DMS53 (cell line): ENCODE measurements around the gene NR2F2.
A peak's percentile ranks its signal among the peaks of the same experiment; 100 is the strongest.

ENCODE experiments used
- DNase-seq: peaks from one replicate; lab custom pipeline; 2025; lab: John Stamatoyannopoulos, UW

The NR2F2 gene

GRCh38 chr15:96330450-96331143 lies at the start of gene NR2F2:
TSS of gene NR2F2 (plus strand) at chr15:96330700. CDS start at chr15:96332106, 1,406 bp downstream.
- DNase-seq = peak; percentile 45

GRCh38 chr15:96285305-96285704 lies 45.2 kb upstream of the NR2F2 start:
- DNase-seq = no peak

- no peak for DNase-seq
Measured at GRCh38 chr15:96285729-96286254, 44.7 kb upstream of the NR2F2 start.

- DNase-seq = no peak
Measured at GRCh38 chr15:96290679-96291078, 39.8 kb upstream of the NR2F2 start.

- no peak for DNase-seq
Measured at GRCh38 chr15:96292635-96293034, 37.9 kb upstream of the NR2F2 start.

- no peak for DNase-seq
Measured at GRCh38 chr15:96293441-96293840, 37.1 kb upstream of the NR2F2 start.

- no peak for DNase-seq
Measured at GRCh38 chr15:96294766-96295165, 35.7 kb upstream of the NR2F2 start.

- no peak for DNase-seq
Measured at GRCh38 chr15:96296264-96296663, 34.2 kb upstream of the NR2F2 start.

GRCh38 chr15:96297783-96298182 lies 32.7 kb upstream of the NR2F2 start:
- DNase-seq = no peak

- no peak for DNase-seq
Measured at GRCh38 chr15:96298217-96298616, 32.3 kb upstream of the NR2F2 start.

- DNase-seq = no peak
Measured at GRCh38 chr15:96300836-96301235, 29.7 kb upstream of the NR2F2 start.

- no peak for DNase-seq
Measured at GRCh38 chr15:96303503-96304056, 26.9 kb upstream of the NR2F2 start.

GRCh38 chr15:96304839-96305238 lies 25.7 kb upstream of the NR2F2 start:
- DNase-seq = no peak

- DNase-seq = no peak
Measured at GRCh38 chr15:96306321-96306720, 24.2 kb upstream of the NR2F2 start.

- no peak for DNase-seq
Measured at GRCh38 chr15:96307856-96308394, 22.6 kb upstream of the NR2F2 start.

GRCh38 chr15:96309143-96309660 lies 21.3 kb upstream of the NR2F2 start:
- DNase-seq = no peak

GRCh38 chr15:96311256-96311955 lies 19.1 kb upstream of the NR2F2 start:
- DNase-seq = no peak

GRCh38 chr15:96311956-96312294 lies 18.6 kb upstream of the NR2F2 start:
- no peak for DNase-seq

- DNase-seq = no peak
Measured at GRCh38 chr15:96312641-96313335, 17.7 kb upstream of the NR2F2 start.

GRCh38 chr15:96314518-96314917 lies 16.0 kb upstream of the NR2F2 start:
- DNase-seq = no peak

- no peak for DNase-seq
Measured at GRCh38 chr15:96314963-96315362, 15.5 kb upstream of the NR2F2 start.
